Stimulated activated CD8-positive, alpha-beta memory T cell treated with anti-CD3 and anti-CD28 coated beads, Interleukin-4, amount 100 ng/mL, for 4 hours (primary cell): ENCODE data around the gene LECT2.

Experiments
- DNase-seq, 2 donors: peaks; one replicate each; pipeline ENCODE4 v3.0.0-alpha.2; 2020; ENCODE audit warnings: low read depth in 2 of 2, low spot score in 1 of 2

Gene LECT2

DNA sequence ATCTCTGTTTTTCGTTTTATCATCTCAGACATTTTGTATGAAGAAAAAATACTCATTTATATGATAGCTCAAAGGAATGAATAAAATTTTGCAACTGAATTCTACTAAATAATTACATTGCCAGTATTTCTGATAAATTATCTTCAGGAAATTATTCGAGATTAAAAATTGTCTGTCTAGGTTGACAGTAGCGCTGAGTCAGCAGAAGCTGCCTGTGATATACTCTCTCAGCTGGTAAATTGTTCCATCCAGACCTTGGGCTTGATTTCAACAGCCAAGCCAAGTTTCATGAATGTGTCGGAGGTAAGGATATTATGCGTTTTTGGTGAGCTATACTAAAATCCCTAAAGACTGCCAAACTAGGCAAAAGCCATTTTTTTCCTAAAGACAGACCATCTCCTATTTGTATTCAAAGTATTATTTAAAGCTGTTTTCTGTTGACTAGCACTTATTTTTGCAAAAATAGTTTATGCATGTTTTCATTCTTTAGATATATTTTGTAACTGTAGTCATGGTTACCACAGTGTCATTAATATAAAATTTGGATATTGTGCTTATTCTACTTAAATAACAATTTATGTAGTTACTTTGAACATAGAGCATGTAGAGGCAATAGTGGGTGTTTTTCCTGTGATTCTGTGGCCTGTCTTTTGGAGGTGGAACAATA is 17.4 kb downstream of the LECT2 start:
- no peak for DNase-seq

DNA sequence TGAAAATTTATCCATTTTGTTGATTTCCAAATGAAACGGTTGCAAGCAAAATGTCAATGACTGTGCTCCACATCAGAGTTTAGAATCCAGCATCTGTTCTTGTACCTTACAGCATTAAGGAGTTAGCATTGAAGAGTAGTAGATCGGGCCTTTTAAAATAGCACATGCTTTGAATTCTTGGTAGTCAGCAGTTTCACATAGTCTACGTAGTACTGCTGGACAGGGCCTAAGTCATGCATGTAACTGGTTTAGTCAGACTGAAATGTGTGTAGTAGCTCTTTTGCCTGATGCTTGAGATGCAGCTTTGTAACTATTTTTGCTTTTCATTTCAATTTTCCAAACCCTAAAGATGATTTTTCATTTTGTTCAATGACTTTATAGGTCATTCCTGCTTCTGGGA is 19.8 kb downstream of the LECT2 start:
- DNase-seq = no peak

DNA sequence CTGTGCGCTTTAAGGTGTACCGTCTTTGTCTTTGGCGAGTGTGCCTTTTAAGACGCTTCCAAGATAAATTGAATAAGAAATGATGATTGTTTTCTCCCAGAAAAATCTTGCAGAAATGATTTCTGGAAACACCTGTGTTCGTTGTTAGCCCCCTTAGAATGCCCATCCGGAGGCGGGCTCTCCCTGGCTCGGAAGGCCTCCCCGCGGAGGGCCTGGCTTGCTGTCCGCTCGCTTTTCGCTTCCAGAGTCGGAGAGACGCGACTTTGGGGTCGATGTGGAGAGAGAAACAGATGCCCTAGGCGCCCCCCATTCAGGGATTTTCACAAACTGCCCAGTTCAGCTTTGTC is 23.9 kb downstream of the LECT2 start:
- no peak for DNase-seq

DNA sequence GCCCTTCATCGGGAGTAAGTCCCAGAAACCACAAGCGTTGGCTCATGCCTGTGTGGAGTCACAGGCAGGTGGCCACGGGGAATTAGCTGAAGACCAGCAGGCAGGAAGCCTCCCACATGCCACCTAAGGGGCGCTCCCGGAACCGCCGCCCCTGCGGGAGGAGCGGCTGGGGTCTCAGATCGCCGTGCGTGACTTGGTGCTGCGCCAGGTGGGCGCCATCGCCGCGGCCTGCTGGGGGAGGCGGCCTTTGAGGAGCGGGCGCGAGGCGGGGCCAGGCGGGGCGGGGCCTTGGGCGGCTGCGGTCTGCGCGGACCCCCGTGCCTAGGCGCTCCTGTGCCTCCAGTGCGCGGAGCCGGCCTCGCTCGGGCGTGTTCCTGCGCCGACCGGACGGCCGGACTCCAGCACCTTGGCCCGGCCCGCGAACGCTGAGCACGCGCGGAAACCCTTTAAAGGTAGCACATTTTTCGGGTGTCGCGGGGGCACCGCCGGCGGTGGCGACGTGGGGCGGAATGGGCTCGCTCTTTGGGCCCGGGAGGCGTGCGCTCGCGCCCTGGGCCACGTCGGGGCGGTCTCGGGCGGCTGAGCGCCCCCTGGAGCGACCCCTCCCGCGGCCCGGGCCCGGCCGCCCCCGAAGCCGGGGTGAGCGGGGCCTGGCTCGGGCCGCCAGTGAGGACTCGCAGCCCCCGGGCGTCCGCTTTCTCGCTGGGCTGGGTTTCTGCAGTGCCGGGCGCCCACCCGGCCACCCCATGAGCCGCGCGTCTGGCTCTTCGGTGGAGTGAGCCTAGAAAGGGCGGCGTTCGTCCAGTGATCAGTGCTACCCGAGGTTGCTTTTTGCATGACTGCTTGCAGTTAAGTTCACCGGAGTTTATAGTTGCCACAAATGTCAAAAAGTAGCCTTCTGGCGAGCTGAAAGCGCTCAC is 24.5 kb downstream of the LECT2 start:
- DNase-seq = no peak

DNA sequence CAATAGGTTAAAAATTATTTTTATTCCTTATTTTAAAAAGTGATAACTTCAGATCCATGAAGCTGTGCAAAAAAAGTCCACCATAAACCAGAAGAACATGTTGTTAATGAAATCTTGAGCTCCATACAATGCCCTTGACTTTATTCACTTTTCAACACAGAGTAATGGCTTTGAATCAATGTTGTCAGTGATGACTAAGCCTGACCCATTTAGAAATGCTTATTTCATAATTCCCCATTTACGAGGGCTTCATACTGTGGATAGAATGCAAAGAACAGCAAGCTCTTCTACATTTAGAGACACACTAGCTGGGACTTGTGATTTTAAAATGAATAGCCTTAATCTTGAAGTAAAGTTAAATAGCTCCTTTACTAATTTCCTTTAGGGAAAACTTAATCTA is 33.4 kb downstream of the LECT2 start:
- no peak for DNase-seq

DNA sequence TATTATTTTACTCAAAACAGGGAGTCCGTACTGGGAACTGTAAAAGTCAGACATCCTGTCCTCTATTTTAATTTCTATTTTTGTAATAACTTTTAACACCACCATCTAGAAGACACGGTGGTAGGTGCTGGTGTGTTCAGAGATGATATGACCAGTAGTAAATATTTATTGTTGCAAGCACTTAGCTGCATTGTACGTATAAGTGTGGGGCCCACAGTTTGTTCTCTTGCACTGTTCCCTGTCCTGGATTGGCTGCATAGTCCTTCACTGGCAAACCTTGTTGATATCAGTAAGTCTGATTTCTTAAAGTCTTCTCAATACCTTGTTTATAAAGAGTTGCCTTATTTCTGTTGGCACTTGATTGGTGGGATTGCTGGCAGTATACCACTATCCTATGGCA is 34.6 kb downstream of the LECT2 start:
- no peak for DNase-seq

DNA sequence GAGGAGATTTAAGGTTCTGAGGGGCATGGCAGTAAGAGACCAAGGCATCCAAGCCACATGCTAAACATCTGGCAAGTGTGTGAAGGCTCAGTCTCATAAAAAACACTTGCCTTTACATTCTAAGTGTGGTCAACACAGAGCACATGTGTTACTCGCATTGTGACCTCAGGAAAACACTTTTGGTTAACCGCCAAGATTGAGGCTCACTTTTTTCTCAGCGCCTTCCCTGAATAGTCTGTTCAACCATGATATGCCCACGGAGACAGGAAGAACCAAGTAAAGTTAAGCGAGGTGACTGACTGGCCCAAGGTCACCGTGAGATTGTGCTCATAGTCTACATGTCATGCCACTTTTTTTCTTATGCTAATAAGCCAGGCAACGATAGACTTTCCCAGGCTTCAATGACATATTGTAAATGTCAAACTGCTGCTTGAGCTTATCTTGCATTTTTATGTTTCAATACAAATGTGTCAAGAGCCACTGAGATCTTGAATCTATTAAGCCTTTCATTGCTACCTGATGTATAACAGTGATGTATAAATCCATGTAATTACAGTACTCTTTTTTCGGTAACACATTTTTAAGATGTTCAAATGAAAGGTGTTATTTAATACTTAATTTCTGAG is 38.0 kb downstream of the LECT2 start:
- DNase-seq = no peak

DNA sequence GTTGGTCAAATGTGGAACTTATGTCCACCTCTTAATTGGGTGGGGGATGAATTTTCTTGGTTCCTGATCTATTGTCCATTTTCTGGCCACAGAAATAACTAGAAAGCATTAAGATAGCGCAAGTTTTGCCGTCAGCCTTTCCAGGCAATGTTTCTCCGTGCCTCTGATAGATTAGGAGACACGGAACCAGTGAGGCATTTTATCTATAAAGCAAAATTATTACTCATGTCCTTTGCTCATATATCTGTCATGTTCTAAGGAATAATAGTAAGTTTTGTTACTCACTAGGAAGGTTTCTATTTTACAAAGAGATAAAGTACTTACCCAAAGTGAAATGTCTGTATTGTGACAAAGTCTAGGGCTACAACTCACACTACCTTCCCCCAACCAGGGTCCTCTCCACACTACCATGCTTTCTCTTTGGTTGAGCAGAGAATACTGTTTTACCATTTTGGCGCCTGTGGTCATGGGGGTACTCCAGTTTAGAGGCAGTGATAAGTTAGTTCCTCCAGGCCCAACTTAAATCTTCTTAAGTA is 39.2 kb downstream of the LECT2 start:
- no peak for DNase-seq

DNA sequence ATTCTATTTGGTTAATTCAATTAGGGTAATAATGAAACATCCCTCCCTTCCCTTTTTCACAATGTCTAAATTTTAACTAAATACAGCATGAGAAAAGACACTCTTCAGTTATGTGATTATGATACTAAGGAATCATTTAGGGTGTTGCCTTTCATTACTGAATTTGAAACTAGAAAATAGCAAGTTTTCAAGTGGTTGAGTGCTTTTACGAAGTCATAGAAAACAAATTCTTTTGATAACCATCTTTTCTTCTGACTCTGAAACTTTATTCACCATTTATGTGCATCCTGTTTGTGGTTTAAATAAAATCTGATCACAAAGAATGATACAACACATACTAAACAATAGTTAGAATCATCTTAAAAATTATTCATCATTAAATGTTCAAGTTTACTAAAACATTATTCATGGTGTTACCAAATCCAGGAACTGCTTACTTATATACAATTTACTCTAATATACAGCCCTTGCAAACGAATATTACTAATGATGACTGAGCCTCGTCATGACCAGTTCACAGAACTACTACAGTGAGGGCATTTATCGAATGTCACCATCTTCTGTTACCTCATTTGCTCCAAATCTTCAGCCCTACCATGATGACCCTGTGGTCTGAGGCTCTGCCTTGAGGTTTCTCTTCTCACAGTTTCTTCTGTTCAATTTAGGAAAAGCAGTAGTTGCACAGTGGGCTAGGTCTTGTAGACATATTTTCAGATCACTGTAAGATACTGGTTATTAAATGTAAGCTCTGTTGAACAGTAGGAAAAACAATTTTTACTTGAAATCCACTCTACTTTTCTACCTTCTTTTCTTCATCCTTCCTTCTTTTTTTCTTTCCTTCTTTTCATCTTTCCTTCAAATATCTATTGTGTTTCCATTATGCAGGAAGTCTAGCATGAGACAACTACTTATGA is 40.8 kb downstream of the LECT2 start:
- no peak for DNase-seq

DNA sequence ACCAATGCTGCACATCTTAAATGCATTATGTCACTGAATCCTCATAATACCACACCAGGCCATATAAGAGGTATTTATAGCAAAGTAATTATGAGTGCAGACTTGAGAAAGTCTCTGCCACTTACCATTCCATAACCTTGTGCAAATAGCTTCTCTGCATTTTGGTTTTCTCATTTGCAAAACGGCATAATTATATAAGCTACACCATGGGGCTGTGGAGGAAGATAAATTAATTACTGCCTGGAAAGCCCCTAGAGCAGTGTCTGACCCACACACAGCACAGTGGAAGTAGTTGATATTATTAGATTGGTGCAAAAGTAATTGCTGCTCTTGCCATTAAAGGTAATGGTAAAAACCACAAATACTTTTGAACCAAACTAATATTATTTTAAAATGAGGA is 49.6 kb downstream of the LECT2 start:
- no peak for DNase-seq

DNA sequence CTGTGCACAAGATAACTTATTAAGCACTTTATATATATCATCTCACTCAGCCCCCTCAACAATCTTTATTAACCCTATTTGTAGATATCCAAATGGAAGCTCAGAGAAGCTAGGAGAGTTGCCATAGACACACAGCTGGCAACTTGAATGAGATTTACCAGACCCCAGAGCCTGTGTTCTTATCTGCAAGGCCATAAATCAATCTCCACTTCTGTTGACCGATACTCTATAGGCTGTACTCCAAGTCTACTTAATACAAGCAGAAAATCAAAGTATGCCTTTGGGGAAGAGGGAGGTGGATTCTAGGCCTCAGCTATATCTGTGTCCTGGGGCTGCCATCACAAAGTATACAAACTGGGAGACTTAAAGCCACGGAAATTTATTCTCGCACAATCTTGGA is 53.1 kb downstream of the LECT2 start:
- DNase-seq = no peak

DNA sequence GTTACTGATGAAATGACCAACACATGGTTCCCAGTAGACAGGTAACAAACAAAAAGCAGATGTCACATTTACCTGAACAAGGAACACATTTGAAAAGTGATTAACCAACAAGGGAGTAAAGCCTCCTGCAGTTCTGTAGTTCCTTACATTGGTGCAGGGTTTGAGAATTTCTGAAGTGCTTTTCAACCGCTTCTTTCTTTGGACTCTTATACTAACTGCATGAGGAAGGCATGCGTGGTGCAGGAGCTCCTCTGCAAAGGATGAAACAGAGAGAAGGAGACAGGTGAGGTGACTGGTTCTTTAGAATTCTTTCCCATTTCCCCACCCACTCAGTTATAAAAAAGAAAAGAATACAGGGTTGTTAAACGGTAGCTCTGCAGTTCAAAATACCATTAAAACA is 54.5 kb downstream of the LECT2 start:
- DNase-seq = no peak

DNA sequence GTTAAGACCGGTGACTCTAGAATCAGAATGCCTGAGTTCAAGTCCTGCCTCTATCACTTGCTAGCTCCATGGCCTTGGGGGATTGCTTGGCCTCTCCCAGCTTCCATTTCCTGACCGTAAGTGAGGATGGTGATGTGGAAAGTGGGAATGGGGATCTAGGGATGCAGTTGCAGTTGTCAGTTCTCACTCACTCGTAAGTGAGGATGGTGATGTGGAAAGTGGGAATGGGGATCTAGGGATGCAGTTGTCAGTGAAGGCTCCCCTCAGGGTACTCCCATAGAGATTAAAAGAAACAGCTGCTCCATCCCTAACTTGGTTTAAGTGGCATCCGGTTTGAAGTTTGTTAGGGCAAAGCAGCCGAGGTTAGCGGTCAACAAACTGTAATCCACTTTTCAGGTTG is 56.1 kb downstream of the LECT2 start:
- DNase-seq = no peak
